HCT116 (cell line): Measurements from ENCODE around the gene PLCG2. TPM values are rescaled to one million over a fixed set of nuclear protein-coding genes. Genes with fewer than 3 reads are reported as not detected.

ENCODE experiments used
- ATAC-seq: fragments of 200-7000 bp; cut with Tn5 transposase; 2 replicates; pipeline ENCODE4 v1.9.1; 2020; ENCODE audit warnings: mild to moderate bottlenecking, moderate library complexity
- BruUV-seq: library from RNA; stranded (reverse); fragments of 400-500 nt; replicated peaks from 2 replicates; lab custom pipeline; 2021; lab: Mats Ljungman, UMichigan
- CTCF ChIA-PET: fragments of 300-600 bp; sonication (Branson Sonifier 250); formaldehyde crosslinking; loops from one replicate; lab custom pipeline; 2021; ENCODE audit warnings: antibody characterized with exemption; lab: Charles Lee
- POLR2A ChIA-PET: fragments of 300-600, 350-600 bp; sonication (Branson Sonifier 250); formaldehyde crosslinking; loops from one replicate; lab custom pipeline; 2021; ENCODE audit warnings: antibody characterized with exemption; lab: Charles Lee
- RAD21 ChIA-PET, 2 experiments: fragments of 300-600 bp; sonication (Branson Sonifier 250); formaldehyde crosslinking; loops; one replicate each; lab custom pipeline; 2023; ENCODE audit warnings: low total read pairs in 2 of 2; ENCODE audit not compliant: uncharacterized antibody in 2 of 2, unreplicated experiment in 2 of 2, low non-redundant PET in 1 of 2; lab: Charles Lee
- DNase-seq: peaks from one replicate; pipeline ENCODE4 v3.0.0-alpha.2; 2010; ENCODE audit warnings: low read depth, low spot score
- H2AFZ ChIP-seq: fragments of 200-600 bp; shearing (Covaris generic), sonication (generic); 2 replicates; pipeline ENCODE4 v1.6.1; 2017; ENCODE audit warnings: low read depth, mixed run types, mixed read lengths, antibody characterized with exemption, low read length; ENCODE audit not compliant: poor library complexity, severe bottlenecking
- H3K27ac ChIP-seq: 2 replicates; pipeline ENCODE4 v1.5.1; 2012; ENCODE audit warnings: low read depth, low read length
- H3K27me3 ChIP-seq: fragments of 200-600 bp; sonication (generic); 2 replicates; pipeline ENCODE4 v1.6.1; 2016; ENCODE audit warnings: mixed run types, low read length, mixed read lengths; ENCODE audit not compliant: insufficient read depth
- H3K36me3 ChIP-seq, 2 experiments: fragments of 200-500 bp in 1 of 2; fragments of 200-600 bp in 1 of 2; sonication (Bioruptor generic) in 1 of 2; sonication (generic) in 1 of 2; 2 replicates each; pipeline versions ENCODE4 v1.5.1 to v1.6.1; 2014 to 2016; ENCODE audit warnings: low read length in 2 of 2, inconsistent platforms in 1 of 2, mixed read lengths in 1 of 2, mixed run types in 1 of 2; ENCODE audit not compliant: insufficient read depth in 2 of 2, control insufficient read depth in 1 of 2
- H3K4me1 ChIP-seq, 2 experiments: fragments of 200-600 bp in 1 of 2; sonication (generic) in 1 of 2; 2 replicates each; pipeline versions ENCODE4 v1.5.1 to v1.6.1; 2012 to 2017; ENCODE audit warnings: low read length in 2 of 2, inconsistent platforms in 1 of 2, mild to moderate bottlenecking in 1 of 2, mixed read lengths in 1 of 2, mixed run types in 1 of 2, moderate library complexity in 1 of 2; ENCODE audit not compliant: insufficient read depth in 2 of 2, control insufficient read depth in 1 of 2
- H3K4me2 ChIP-seq: fragments of 200-600 bp; sonication (generic); 2 replicates; pipeline ENCODE4 v1.6.1; 2017; ENCODE audit warnings: mixed run types, low read length, mixed read lengths
- H3K4me3 ChIP-seq, 2 experiments: fragments of 200-600 bp in 1 of 2; sonication (generic) in 1 of 2; replicated peaks in 1 of 2; 2 replicates each; pipeline ENCODE4 v1.5.1; 2011 to 2016; ENCODE audit warnings: low read length in 2 of 2, control low read depth in 1 of 2, low read depth in 1 of 2, mild to moderate bottlenecking in 1 of 2, mixed read lengths in 1 of 2, mixed run types in 1 of 2
- H3K79me2 ChIP-seq: fragments of 200-600 bp; sonication (generic); 2 replicates; pipeline ENCODE4 v1.6.1; 2017; ENCODE audit warnings: mild to moderate bottlenecking, mixed run types, low read length, moderate library complexity, mixed read lengths; ENCODE audit not compliant: insufficient read depth
- H3K9ac ChIP-seq: fragments of 200-600 bp; sonication (generic); 2 replicates; pipeline ENCODE4 v1.6.1; 2016; ENCODE audit warnings: low read length, mixed read lengths
- H3K9me2 ChIP-seq: fragments of 200-600 bp; sonication (generic), shearing (Covaris generic); 2 replicates; pipeline ENCODE4 v1.6.1; 2017; ENCODE audit warnings: mixed run types, mild to moderate bottlenecking, moderate library complexity; ENCODE audit not compliant: insufficient read depth
- H3K9me3 ChIP-seq, 2 experiments: fragments of 200-500 bp in 1 of 2; fragments of 200-600 bp in 1 of 2; sonication (Bioruptor generic) in 1 of 2; sonication (generic) in 1 of 2; 2 replicates each; pipeline ENCODE4 v1.6.1; 2014 to 2017; ENCODE audit warnings: low read length in 2 of 2, mixed read lengths in 2 of 2, inconsistent platforms in 1 of 2, low read depth in 1 of 2, mild to moderate bottlenecking in 1 of 2, mixed run types in 1 of 2, moderate library complexity in 1 of 2; ENCODE audit not compliant: control insufficient read depth in 1 of 2, insufficient read depth in 1 of 2
- H4K20me1 ChIP-seq: fragments of 200-600 bp; sonication (generic), shearing (Covaris generic); 2 replicates; pipeline ENCODE4 v1.6.1; 2017; ENCODE audit warnings: mixed run types, mild to moderate bottlenecking, moderate library complexity; ENCODE audit not compliant: insufficient read depth
- CEBPB ChIP-seq: IDR thresholded peaks from 2 replicates; pipeline ENCODE4 v1.6.1; 2012; ENCODE audit warnings: low read depth
- SRF ChIP-seq: IDR thresholded peaks from 2 replicates; pipeline ENCODE4 v1.6.1; 2012; ENCODE audit warnings: low read depth
- ZFX ChIP-seq: fragments of 450-650 bp; IDR thresholded peaks from 2 replicates; pipeline ENCODE4 v1.6.1; 2017
- ZNF274 ChIP-seq: fragments of 200-500 bp; sonication (Bioruptor generic); IDR thresholded peaks from 2 replicates; pipeline ENCODE4 v1.6.1; 2014; ENCODE audit warnings: mild to moderate bottlenecking, low read depth, low read length, inconsistent platforms
- intact Hi-C: fragments of 100-400 bp; cut with micrococcal nuclease; formaldehyde crosslinking; loops from 2 replicates; pipeline ENCODE4 v1.10.0; 2022
- total RNA-seq: library from RNA; stranded (reverse); gene quantifications from one replicate; pipeline ENCODE4 v1.2.1, GENCODE V29; 2021; ENCODE audit not compliant: unreplicated experiment

Gene PLCG2
- total RNA-seq, 1 experiment from 2014 or later, result 31.2 TPM

DNA sequence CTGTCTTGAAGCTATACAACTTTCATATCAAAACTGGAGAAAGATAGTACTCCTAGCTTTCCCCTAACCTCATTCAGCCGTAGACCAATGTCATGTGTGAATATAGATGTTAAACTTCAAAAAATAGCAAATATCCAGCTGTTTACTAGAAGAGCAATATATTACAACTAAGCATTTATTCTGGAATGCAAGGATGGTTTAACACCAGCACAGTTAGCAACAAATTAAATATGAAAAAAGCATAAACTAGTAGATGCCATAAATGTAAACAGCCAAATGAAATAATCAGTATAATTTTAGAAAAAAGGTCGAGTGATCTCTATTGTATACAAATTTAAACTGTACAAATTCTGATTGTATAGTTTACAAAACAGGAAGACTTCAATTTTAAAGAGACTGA, 172.5 kb downstream of the PLCG2 start:
- peaks cover 4 to 6% of the 10 kb centered on the region in 2 experiments; a peak in 2 of 4 replicates for H3K9me3 ChIP-seq
- DNase-seq (no peak), ATAC-seq (no peak)
- no peak overlapping the region for H3K4me3 ChIP-seq
- no peaks in the 10 kb centered on the region for H3K4me1 ChIP-seq
- intact Hi-C loops, result no loop called here
- H3K27me3 ChIP-seq, result no peaks in the 10 kb centered on the region
- H3K36me3 ChIP-seq, result no peaks in the 10 kb centered on the region
- ChIA-PET CTCF (no interaction called here), RAD21 (no interaction called here), POLR2A (no interaction called here)
- H3K9me2 ChIP-seq, result no peaks in the 10 kb centered on the region
- no peak overlapping the region for H3K9ac ChIP-seq
- H2AFZ ChIP-seq, result no peak overlapping the region
- no peak overlapping the region for H3K4me2 ChIP-seq
- no peaks in the 10 kb centered on the region for H3K79me2 ChIP-seq
- no TSS peak for BruUV-seq
- H4K20me1 ChIP-seq, result no peaks in the 10 kb centered on the region
- TF ChIP-seq ZFX (no peak), ZNF274 (no peak)
- H3K27ac ChIP-seq, result no peak overlapping the region

DNA sequence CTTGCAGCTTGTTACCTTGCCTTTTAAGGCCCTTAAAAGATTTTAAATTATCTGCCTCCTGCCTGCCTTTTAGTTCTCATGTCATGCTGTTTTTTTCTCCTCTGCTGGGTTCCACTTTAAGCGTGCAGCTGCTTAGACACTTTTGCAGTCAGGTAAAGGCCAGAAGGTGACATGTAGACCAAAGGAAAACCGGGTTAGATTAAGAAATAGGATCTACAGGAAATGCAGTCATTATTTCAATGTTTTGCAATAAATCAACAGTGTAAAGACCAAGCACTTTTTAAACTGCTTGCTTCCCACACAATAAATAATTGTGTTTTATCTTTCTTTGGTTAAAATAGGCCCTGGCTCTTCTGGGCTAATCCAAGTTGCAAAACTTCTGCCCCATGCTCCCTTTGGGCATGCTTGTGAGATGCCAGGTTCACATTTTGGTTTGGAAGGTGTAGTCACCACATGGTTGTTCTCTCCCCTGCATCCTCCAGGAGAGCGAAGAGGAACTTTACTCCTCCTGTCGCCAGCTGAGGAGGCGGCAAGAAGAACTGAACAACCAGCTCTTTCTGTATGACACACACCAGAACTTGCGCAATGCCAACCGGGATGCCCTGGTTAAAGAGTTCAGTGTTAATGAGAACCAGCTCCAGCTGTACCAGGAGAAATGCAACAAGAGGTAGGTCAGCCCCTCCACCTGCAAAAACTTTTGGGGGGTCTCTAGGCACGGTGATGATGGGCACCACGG, 177.3 kb downstream of the PLCG2 start:
- ATAC-seq, result no peak
- ChIA-PET POLR2A (no interaction called here), RAD21 (no interaction called here), CTCF (no interaction called here)
- no peaks in the 10 kb centered on the region for H3K4me1 ChIP-seq
- H3K27me3 ChIP-seq, result no peaks in the 10 kb centered on the region
- no peaks in the 10 kb centered on the region for H3K79me2 ChIP-seq
- H3K4me2 ChIP-seq, result no peak overlapping the region
- H2AFZ ChIP-seq, result no peak overlapping the region
- no peaks in the 10 kb centered on the region for H3K9me2 ChIP-seq
- no peak for DNase-seq
- intact Hi-C loops, result no loop called here
- no peak overlapping the region for H3K27ac ChIP-seq
- 0 out of 2 replicates have a peak, but pooled peaks have one; percentile 40 for TF ChIP-seq CEBPB
- TF ChIP-seq SRF, result no peak
- TF ChIP-seq, all 23 proteins: peak for 1
- BruUV-seq, result no TSS peak
- H3K9ac ChIP-seq, result no peak overlapping the region
- H4K20me1 ChIP-seq, result no peaks in the 10 kb centered on the region
- peaks cover 0 to under 1% of the 10 kb centered on the region in 2 experiments; a peak in 1 of 4 replicates for H3K9me3 ChIP-seq
- H3K4me3 ChIP-seq, result no peak overlapping the region
- H3K36me3 ChIP-seq, result no peaks in the 10 kb centered on the region
